ENCODE results near the gene FAF2.
A peak's percentile ranks its signal among the peaks of the same experiment; 100 is the strongest.

The FAF2 gene

DNA sequence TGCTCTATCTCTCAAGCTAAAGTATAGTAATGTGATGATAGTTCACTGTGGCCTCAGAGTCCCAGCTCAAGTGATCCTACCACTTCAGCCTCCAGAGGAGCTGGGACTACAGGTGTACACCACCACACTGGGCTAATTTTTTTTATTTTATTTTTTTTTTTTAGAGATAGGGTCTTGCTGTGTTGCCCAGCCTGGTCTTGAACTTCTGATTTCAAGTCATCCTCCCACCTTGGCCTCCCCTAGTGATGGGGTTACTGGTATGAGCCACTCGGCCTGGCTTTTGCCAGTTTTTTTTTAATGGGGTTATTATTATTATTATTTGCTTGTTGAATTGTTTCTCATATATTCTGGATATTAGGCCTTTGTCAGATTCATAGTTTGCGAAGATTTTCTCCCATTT lies 13.2 kb downstream of the FAF2 start:
- H3K18ac ChIP-seq (ENCODE audit: low read depth in 1 of 2, low read length in 2 of 2) = no peak overlapping the region
- H3K4ac ChIP-seq (ENCODE audit: low read depth in 1 of 2, low read length in 2 of 2) = no peak overlapping the region
- H3K9ac ChIP-seq (ENCODE audit: low read length) = no peak overlapping the region
- no peaks in the 10 kb centered on the region for H3K27me3 ChIP-seq (ENCODE audit: control insufficient read depth in 1 of 2, insufficient read depth in 1 of 2, low read length in 2 of 2)
- H3K4me3 ChIP-seq (ENCODE audit: insufficient read depth in 1 of 2, low read depth in 1 of 2, low read length in 2 of 2) = no peak overlapping the region
- no peak overlapping the region for H2BK12ac ChIP-seq (ENCODE audit: low read length in 2 of 2)
- H4K8ac ChIP-seq (ENCODE audit: low read length) = no peak overlapping the region
- H3K79me1 ChIP-seq (replicated peaks; ENCODE audit: low read length, poor library complexity, severe bottlenecking) = peaks cover 1% of the 10 kb centered on the region
- H3K23ac ChIP-seq (ENCODE audit: low read length in 2 of 2) = no peak overlapping the region
- 100% methylated on average over 1 of the region's 2 CpGs for WGBS
- H3K27ac ChIP-seq (ENCODE audit: low read length, poor library complexity, severe bottlenecking) = no peak overlapping the region
- H3K9me3 ChIP-seq (ENCODE audit: control insufficient read depth, low read length) = no peaks in the 10 kb centered on the region
- no peak overlapping the region for H2AK5ac ChIP-seq (ENCODE audit: low read length, severe bottlenecking)
- H3K4me1 ChIP-seq (ENCODE audit: control insufficient read depth, insufficient read depth, low read depth, low read length) = peaks cover 2% of the 10 kb centered on the region
- no peak overlapping the region for H2BK5ac ChIP-seq (ENCODE audit: low read depth, low read length, poor library complexity, severe bottlenecking)
- DNase-seq = no peak
- no peak overlapping the region for H2BK120ac ChIP-seq (ENCODE audit: low read depth, low read length)
- H3K4me2 ChIP-seq (ENCODE audit: low read length, poor library complexity, severe bottlenecking) = no peak overlapping the region
- peaks cover 6 to 16% of the 10 kb centered on the region in 2 experiments for H3K36me3 ChIP-seq (ENCODE audit: control insufficient read depth in 1 of 2, insufficient read depth in 2 of 2, low read depth in 1 of 2, low read length in 2 of 2)
- H2BK15ac ChIP-seq (ENCODE audit: low read depth, poor library complexity, severe bottlenecking) = no peak overlapping the region
- H4K91ac ChIP-seq (ENCODE audit: low read length) = no peak overlapping the region
- no peak overlapping the region for H2AFZ ChIP-seq (ENCODE audit: low read depth, low read length)
- no peak overlapping the region for H3K14ac ChIP-seq (ENCODE audit: low read length in 2 of 2)

DNA sequence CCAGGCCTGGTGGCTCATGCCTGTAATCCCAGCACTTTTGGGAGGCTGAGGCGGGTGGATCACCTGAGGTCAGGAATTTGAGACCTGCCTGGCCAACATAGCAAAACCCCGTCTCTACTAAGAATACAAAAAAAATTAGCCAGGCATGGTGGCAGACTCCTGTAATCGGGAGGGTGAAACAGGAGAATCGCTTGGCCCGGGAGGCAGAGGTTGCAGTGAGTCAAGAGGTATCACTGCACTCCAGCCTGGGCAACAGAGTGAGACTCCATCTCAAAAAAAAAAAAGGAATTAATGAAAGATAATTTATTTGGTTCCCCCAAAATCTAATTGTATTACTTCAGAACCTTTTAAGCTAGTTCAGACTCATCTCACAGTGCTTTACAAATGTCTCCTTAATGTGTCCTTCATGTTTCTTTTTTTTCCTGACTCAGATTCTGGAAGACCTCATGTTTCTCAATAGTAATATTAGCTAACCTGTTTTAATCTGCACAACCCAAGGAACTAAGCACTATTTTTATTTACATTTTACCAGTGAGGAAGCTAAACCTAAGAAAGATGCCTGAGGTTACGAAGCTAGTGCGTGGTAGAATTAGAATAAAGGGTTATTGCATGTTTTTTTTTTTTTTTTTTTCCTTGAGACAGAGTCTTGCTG lies 15.1 kb downstream of the FAF2 start:
- WGBS = 93% methylated on average over 6 of the region's 7 CpGs
- Histone ChIP-seq H3K4me3 (ENCODE audit: insufficient read depth in 1 of 2, low read depth in 1 of 2, low read length in 2 of 2) (no peak overlapping the region), H2BK120ac (ENCODE audit: low read depth, low read length) (no peak overlapping the region), H4K91ac (ENCODE audit: low read length) (no peak overlapping the region), H2BK15ac (ENCODE audit: low read depth, poor library complexity, severe bottlenecking) (no peak overlapping the region), H2AK5ac (ENCODE audit: low read length, severe bottlenecking) (no peak overlapping the region), H3K4ac (ENCODE audit: low read depth in 1 of 2, low read length in 2 of 2) (no peak overlapping the region), H2BK12ac (ENCODE audit: low read length in 2 of 2) (no peak overlapping the region), H3K27me3 (ENCODE audit: control insufficient read depth in 1 of 2, insufficient read depth in 1 of 2, low read length in 2 of 2) (no peaks in the 10 kb centered on the region), H4K8ac (ENCODE audit: low read length) (no peak overlapping the region), H3K79me1 (replicated peaks; ENCODE audit: low read length, poor library complexity, severe bottlenecking) (peaks cover 3% of the 10 kb centered on the region), H3K4me1 (ENCODE audit: control insufficient read depth, insufficient read depth, low read depth, low read length) (peaks cover 3% of the 10 kb centered on the region), H3K27ac (ENCODE audit: low read length, poor library complexity, severe bottlenecking) (no peak overlapping the region), H3K14ac (ENCODE audit: low read length in 2 of 2) (no peak overlapping the region), H2BK5ac (ENCODE audit: low read depth, low read length, poor library complexity, severe bottlenecking) (no peak overlapping the region), H3K23ac (ENCODE audit: low read length in 2 of 2) (no peak overlapping the region), H3K9ac (ENCODE audit: low read length) (no peak overlapping the region), H3K36me3 (ENCODE audit: control insufficient read depth in 1 of 2, insufficient read depth in 2 of 2, low read depth in 1 of 2, low read length in 2 of 2) (peaks cover 8 to 12% of the 10 kb centered on the region in 2 experiments), H3K18ac (ENCODE audit: low read depth in 1 of 2, low read length in 2 of 2) (no peak overlapping the region), H3K9me3 (ENCODE audit: control insufficient read depth, low read length) (no peaks in the 10 kb centered on the region), H3K4me2 (ENCODE audit: low read length, poor library complexity, severe bottlenecking) (no peak overlapping the region), H2AFZ (ENCODE audit: low read depth, low read length) (no peak overlapping the region)
- DNase-seq = no peak

DNA sequence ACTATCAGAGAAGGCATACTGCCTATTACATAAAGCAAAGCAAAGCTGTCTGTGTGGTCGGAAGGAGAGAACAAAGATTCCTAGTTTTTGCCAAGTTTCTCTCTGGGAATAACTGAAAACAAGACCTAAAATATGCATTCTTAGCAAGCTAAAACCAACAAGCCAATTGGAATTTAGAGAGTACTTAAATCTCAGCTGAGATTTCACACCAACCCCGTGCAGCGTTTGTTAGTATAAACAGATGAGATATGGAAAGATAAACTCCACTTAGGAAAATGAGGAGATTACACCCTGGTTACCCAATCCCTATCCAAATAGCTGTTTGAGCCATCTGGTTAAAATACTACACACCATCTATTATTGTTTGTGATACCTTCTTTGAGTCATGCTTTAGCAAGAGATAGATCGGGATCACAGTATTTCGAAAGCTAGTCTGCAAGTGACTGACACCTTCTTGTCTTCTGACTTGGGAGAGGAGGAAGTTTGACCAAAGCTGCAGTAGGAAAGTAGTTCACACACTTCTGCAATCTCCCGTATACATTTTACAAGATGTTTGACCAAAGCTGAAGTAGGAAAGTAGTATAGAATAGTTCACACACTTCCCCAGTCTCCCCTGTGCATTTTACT lies 18.2 kb downstream of the FAF2 start:
- H3K23ac ChIP-seq (ENCODE audit: low read length in 2 of 2) = no peak overlapping the region
- H2BK12ac ChIP-seq (ENCODE audit: low read length in 2 of 2) = no peak overlapping the region
- H3K9ac ChIP-seq (ENCODE audit: low read length) = peak overlapping the region; percentile 7
- H3K9me3 ChIP-seq (ENCODE audit: control insufficient read depth, low read length) = no peaks in the 10 kb centered on the region
- H3K27ac ChIP-seq (ENCODE audit: low read length, poor library complexity, severe bottlenecking) = no peak overlapping the region
- no peak overlapping the region for H4K91ac ChIP-seq (ENCODE audit: low read length)
- DNase-seq = peak; percentile 91
- H2BK5ac ChIP-seq (ENCODE audit: low read depth, low read length, poor library complexity, severe bottlenecking) = no peak overlapping the region
- H2AK5ac ChIP-seq (ENCODE audit: low read length, severe bottlenecking) = no peak overlapping the region
- no peak overlapping the region for H3K14ac ChIP-seq (ENCODE audit: low read length in 2 of 2)
- peaks cover 3% of the 10 kb centered on the region for H3K4me1 ChIP-seq (ENCODE audit: control insufficient read depth, insufficient read depth, low read depth, low read length)
- no peak overlapping the region for H4K8ac ChIP-seq (ENCODE audit: low read length)
- H3K4me3 ChIP-seq (ENCODE audit: insufficient read depth in 1 of 2, low read depth in 1 of 2, low read length in 2 of 2) = no peak overlapping the region
- H3K4ac ChIP-seq (ENCODE audit: low read depth in 1 of 2, low read length in 2 of 2) = no peak overlapping the region
- no peak overlapping the region for H2AFZ ChIP-seq (ENCODE audit: low read depth, low read length)
- H3K4me2 ChIP-seq (ENCODE audit: low read length, poor library complexity, severe bottlenecking) = no peak overlapping the region
- peaks cover 9 to 21% of the 10 kb centered on the region in 2 experiments for H3K36me3 ChIP-seq (ENCODE audit: control insufficient read depth in 1 of 2, insufficient read depth in 2 of 2, low read depth in 1 of 2, low read length in 2 of 2)
- H2BK120ac ChIP-seq (ENCODE audit: low read depth, low read length) = no peak overlapping the region
- H2BK15ac ChIP-seq (ENCODE audit: low read depth, poor library complexity, severe bottlenecking) = no peak overlapping the region
- WGBS = 22% methylated on average over 5 of the region's 6 CpGs
- H3K18ac ChIP-seq (ENCODE audit: low read depth in 1 of 2, low read length in 2 of 2) = no peak overlapping the region
- peaks cover 6% of the 10 kb centered on the region for H3K79me1 ChIP-seq (replicated peaks; ENCODE audit: low read length, poor library complexity, severe bottlenecking)
- no peaks in the 10 kb centered on the region for H3K27me3 ChIP-seq (ENCODE audit: control insufficient read depth in 1 of 2, insufficient read depth in 1 of 2, low read length in 2 of 2)

DNA sequence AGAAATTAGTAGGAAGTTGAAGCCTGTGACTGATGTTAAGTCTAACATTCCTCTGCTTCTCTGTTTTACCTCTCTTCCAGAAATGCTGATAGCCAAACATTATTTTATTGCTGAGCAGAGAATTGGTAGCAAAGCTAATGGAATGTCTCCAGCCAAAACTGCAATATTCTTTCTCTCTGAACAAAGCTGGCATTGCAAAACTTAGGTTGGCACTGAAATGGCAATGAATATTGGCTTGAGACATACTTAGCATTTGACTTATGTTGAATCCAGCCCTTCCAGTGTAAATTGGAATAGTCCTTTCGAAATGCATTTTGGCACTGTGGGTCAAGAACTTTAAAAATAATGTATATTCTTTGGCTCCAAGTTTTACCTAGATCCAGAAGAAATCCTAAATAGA lies 21.1 kb downstream of the FAF2 start:
- no peak overlapping the region for H3K4ac ChIP-seq (ENCODE audit: low read depth in 1 of 2, low read length in 2 of 2)
- H3K36me3 ChIP-seq (ENCODE audit: control insufficient read depth in 1 of 2, insufficient read depth in 2 of 2, low read depth in 1 of 2, low read length in 2 of 2) = peaks cover 9 to 37% of the 10 kb centered on the region in 2 experiments
- H3K79me1 ChIP-seq (replicated peaks; ENCODE audit: low read length, poor library complexity, severe bottlenecking) = peaks cover 8% of the 10 kb centered on the region
- H3K27ac ChIP-seq (ENCODE audit: low read length, poor library complexity, severe bottlenecking) = no peak overlapping the region
- no peak overlapping the region for H2BK120ac ChIP-seq (ENCODE audit: low read depth, low read length)
- no peak overlapping the region for H2BK5ac ChIP-seq (ENCODE audit: low read depth, low read length, poor library complexity, severe bottlenecking)
- no peak overlapping the region for H4K8ac ChIP-seq (ENCODE audit: low read length)
- H3K14ac ChIP-seq (ENCODE audit: low read length in 2 of 2) = no peak overlapping the region
- H2AFZ ChIP-seq (ENCODE audit: low read depth, low read length) = no peak overlapping the region
- H3K18ac ChIP-seq (ENCODE audit: low read depth in 1 of 2, low read length in 2 of 2) = no peak overlapping the region
- H4K91ac ChIP-seq (ENCODE audit: low read length) = no peak overlapping the region
- H2AK5ac ChIP-seq (ENCODE audit: low read length, severe bottlenecking) = no peak overlapping the region
- no peaks in the 10 kb centered on the region for H3K27me3 ChIP-seq (ENCODE audit: control insufficient read depth in 1 of 2, insufficient read depth in 1 of 2, low read length in 2 of 2)
- H2BK12ac ChIP-seq (ENCODE audit: low read length in 2 of 2) = no peak overlapping the region
- no CpG with 5 or more reads among the region's 1 CpG for WGBS
- peaks cover 1% of the 10 kb centered on the region for H3K4me1 ChIP-seq (ENCODE audit: control insufficient read depth, insufficient read depth, low read depth, low read length)
- no peak overlapping the region for H3K4me2 ChIP-seq (ENCODE audit: low read length, poor library complexity, severe bottlenecking)
- no peak overlapping the region for H2BK15ac ChIP-seq (ENCODE audit: low read depth, poor library complexity, severe bottlenecking)
- H3K4me3 ChIP-seq (ENCODE audit: insufficient read depth in 1 of 2, low read depth in 1 of 2, low read length in 2 of 2) = no peak overlapping the region
- DNase-seq = no peak
- H3K23ac ChIP-seq (ENCODE audit: low read length in 2 of 2) = no peak overlapping the region
- no peak overlapping the region for H3K9ac ChIP-seq (ENCODE audit: low read length)
- H3K9me3 ChIP-seq (ENCODE audit: control insufficient read depth, low read length) = no peaks in the 10 kb centered on the region
